Activated T-helper 1 cell treated with anti-CD3 and anti-CD28 coated beads, Interleukin-2, amount 50 U/mL, for 16 hours (primary cell): Measurements from ENCODE around the gene DYNLRB2.

Source experiments
- DNase-seq, 2 donors: peaks; one replicate each; pipeline ENCODE4 v3.0.0-alpha.2; 2020; ENCODE audit warnings: low read depth in 1 of 2, low spot score in 1 of 2

DYNLRB2 gene

GRCh38 chr16:80596507-80597207 lies 55.9 kb downstream of the DYNLRB2 start:
- no peak for DNase-seq

DNA sequence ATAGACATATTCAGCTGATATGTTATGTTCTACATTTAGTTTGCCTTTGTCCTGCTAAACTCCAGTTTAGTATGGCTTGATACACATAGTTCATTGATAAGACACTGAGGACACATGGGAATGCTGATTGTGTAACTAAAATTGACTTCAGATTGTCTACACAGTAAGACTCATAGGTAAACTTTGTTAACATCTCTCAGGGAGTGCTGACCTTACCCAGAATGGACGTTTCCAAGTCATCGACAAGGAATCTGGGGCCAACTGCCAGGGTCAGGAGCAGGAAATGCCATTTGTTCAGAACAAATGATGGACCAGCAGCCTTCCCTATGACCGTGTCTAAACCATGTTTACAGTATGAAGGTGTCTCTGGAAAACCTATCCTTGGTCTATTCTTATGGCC lies 58.7 kb downstream of the DYNLRB2 start:
- no peak for DNase-seq
